ENCODE measurements around the gene ERG. TPM values are rescaled to one million over a fixed set of nuclear protein-coding genes. Genes with fewer than 3 reads are reported as not detected.
A peak's percentile ranks its signal among the peaks of the same experiment; 100 is the strongest.

ERG gene
- total RNA-seq, 1 donor, result 89.1 TPM

DNA sequence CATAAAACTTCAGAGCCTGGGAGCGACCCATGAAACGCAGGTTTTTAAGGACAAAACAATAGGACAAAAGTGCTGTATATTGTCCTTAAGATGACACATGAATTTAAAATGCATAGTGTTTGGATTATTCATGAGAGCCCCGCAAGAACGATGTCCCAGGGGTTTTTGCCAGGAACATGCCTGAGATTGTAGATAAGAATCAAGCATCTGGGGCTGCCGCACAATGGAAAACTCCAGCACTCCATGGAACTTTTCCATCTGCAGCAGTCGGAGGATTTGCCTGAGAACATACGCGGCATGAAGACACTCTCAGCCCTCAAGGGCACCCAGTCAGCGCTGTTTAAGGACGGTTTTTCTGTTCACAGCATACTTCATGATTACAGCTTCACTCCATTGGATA is 5.3 kb upstream of the ERG start:
- no peak for DNase-seq (ENCODE audit: low read depth in 2 of 3, low spot score in 2 of 3)

DNA sequence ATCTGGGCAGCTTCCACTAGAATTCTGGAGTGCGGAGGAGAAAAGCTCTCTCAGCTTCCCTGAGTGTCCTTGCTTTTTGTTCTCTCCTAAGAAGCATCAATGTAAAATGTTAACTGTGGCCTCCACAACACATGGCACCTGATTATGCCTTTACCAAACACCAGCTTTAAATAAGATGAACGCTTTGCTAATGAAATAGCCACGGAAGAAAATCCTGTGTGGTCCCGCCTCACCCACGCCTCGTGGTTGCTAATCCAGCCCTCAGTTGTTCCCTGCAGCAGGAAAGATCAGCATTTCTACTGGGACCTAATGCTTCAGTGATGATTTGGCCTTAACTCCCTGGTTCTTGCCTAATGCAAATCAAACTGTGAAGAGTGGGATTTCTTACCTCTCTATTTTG is 1.8 kb upstream of the ERG start:
- no peak for DNase-seq (ENCODE audit: low read depth in 2 of 3, low spot score in 2 of 3)

DNA sequence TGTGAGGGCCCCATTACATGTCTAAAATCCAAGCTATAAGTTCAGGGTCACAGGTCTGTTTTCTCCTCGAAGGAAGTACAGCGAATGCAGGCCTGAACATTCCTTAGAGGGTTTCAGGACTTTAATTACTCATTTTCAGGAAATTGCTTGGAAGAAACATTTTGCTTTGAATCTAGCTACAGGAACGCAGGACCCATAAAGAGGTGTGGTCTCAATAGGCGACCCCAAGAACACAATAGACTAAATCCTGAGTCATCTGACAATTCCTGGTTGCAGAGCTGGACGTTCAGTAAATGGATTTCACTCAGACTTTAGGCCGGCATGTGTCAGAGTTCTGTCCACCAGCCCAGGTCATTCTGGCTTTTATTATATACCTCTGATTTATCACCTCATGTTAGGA is 1.0 kb upstream of the ERG start:
- no peak for DNase-seq (ENCODE audit: low read depth in 2 of 3, low spot score in 2 of 3)

DNA sequence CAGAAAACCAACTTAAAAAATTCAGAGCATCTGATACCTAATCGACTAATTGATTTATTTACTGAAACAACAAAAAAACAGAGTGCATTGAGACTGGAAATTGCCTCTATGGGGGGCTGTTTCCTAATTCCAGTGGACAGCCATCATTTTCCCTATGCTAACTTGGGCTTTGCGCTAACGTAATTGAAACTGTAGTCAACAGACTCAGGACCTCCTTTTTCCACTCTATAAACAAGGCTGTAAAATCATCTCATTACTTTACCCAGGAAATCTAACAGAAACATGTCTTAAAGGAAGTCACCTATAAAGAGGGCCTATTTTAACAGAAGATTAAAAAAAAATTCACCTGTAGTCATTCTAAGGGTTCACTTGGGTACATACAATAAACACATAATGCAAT is 2.1 kb downstream of the ERG start:
- peak in 1 of 3 donors; percentile 60 for DNase-seq (ENCODE audit: low read depth in 2 of 3, low spot score in 2 of 3)

DNA sequence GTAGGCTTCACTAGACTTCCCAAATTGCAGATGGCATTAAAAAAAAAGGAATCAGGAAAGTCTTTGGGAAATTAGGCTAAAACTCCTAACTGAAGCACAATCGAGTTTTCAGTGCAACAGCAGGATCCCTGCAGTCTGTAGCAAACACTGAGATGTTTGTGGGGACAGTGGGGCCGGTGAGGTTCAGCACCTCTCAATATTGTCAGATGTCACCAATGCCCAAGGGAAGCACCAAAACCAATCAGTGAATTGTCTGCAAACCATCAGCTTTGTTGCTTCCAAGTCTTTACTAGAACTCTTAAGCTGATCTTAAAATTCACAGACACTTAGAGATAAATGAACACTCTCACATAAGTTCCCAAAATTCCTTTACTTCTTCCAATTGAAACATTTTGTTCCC is 2.6 kb downstream of the ERG start:
- peak in 1 of 3 donors; percentile 38 for DNase-seq (ENCODE audit: low read depth in 2 of 3, low spot score in 2 of 3)

DNA sequence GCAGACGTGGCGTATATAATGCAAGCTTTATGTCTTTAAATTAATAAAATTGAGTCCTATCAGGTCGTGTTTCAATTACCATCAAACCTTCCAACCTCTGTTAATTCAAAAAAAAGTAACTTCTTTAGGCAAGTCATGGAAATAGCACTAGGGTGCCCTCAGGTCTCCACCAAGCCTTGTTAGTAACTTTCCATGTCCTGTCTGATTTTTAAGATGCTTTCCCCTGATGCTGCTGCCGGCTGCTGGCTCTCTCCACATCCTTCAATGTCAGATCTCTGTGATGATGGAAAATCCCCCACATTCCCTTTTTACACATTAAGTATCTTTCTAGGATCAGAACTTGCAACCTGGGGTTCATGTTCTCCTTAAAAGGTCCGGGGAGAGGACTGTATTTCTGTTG is 3.0 kb downstream of the ERG start:
- DNase-seq (ENCODE audit: low read depth in 2 of 3, low spot score in 2 of 3), result no peak

DNA sequence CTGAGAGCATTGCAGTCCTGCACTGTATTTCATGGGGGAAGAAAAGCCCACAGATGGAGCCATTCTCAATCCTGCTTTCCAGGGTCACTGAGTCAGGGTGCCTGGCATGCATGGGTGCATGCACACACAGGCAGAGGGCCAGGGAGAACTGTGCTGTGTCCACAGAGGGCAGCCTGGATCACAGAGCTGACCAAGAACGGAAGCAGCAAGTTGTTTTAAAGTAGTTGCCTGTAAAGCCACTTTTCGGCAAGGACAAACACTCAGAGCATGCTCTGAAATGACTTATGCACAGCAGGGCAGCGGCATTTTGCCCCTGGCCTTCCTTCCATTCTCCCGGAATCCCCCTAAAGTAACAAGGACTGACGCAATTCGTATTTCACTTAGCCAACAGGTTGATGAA is 3.6 kb downstream of the ERG start:
- DNase-seq (ENCODE audit: low read depth in 2 of 3, low spot score in 2 of 3), result peak in 1 of 3 donors; percentile 34

DNA sequence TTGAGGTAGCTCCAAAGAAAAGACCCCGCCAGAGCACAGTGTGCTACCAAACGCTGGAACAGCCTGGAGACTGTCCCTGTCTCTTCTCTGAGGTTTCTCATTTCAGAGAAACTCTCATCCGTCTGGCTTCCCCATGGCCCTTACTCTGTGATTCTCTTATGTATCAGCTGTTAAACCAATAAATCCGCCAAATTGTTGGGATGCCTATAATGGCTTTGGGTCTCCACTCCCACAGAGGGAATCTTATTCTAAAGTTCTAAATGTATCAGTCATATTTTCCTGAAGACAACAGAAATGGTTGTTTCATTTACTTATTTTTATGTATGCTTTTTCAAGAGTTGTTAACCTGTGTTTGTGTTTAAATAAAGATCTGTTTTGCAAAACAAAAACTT is 4.0 kb downstream of the ERG start:
- DNase-seq (ENCODE audit: low read depth in 2 of 3, low spot score in 2 of 3), result no peak

DNA sequence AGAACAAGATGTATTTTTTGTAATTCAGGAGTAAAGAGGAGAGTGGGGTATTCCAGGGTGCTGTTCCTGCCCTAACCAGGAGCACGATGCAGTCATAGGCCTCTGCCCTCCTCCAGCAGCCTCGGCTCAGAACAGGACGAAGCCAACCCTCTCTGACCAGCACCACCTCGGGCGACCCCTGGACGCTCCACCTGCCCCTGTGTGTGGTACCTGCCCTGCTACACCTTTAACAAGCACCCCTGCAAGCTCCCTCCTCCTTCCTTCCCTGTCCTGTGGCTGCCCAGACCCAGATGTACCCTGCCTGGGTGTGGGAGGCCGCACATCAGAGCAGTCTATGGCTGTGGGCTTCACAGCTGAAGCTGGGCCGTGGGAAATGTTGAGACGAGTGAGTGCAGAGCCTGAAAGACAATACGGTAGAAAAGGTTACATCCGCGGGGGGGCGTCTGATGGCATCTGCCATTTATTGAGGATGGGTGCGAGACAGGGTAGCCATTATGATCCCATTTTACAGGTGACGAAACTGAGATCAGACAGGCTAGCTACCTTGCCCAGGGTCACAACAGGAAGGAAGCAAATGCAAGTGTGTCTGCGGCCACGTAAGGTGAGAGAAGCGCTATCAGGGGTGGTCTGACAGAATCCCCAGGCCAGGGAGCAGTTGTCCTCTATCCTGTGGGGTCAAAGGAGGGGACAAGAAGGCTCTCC is 4.6 kb downstream of the ERG start:
- no peak for DNase-seq (ENCODE audit: low read depth in 2 of 3, low spot score in 2 of 3)

DNA sequence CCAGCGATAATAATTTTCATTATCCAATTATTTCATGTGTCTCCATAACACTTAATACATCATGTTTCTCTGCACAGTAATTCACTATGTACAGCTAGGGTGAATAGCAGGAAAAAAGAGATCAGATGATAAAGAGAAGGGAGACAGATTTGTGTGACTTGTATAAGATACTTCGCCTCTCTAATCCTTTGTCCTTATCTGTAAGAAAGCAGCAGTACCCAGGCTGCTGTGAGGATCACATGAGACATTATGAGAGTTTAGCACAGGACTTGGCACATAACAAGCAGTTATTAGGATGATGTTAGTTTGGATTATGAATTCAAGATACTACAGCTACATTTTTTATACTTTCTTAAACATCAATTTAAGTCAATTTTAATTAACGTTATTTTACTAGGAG is 6.3 kb downstream of the ERG start:
- DNase-seq (ENCODE audit: low read depth in 2 of 3, low spot score in 2 of 3), result peak in 1 of 3 donors; percentile 31

DNA sequence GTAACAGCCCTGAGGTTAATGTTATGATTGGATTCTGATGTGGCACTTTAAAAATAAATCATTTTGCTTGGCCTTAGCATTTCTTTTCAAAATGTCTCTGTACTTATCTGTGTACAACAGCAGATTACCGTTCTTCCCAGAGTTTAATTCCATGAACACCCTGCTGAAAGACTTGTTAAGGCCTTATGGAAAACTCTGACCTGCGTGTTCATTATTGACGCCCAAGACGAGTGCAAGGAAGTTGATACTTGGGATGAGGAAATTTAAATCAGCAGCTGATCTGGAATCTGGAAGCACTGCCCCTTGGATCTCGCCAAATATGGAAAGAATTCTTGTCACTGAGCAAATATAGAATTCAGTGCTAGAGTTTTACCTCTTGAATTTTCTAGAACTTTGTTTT is 6.7 kb downstream of the ERG start:
- DNase-seq (ENCODE audit: low read depth in 2 of 3, low spot score in 2 of 3), result no peak

DNA sequence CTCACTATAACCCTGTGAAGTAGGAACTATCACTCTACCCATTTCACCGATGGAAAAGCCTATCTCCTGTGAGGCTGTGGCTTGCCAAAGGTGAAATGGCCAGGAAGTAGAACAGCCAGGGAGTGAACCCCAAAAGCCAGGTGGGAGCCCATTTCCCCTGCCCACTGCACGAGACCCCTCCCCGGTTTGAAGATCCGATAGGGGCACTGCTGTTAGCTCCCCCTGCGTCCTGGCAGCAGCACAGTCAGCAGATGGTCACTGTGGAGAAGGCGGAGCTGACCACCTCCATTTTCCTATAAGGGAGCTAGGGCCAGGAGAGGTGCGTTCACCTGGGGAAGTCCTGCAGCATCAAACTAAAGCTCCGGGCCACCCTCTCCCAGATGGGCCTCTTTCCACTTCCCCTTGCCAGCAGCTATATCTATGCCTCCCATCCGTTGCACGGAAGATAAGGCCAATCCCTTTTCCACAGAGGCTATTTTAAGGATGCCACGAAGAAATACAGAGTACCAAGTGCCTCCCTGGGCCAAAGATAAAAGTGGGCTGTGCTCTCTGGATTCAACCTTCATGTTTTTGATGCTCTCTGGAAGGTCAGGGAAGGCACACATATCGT is 7.8 kb downstream of the ERG start:
- no peak for DNase-seq (ENCODE audit: low read depth in 2 of 3, low spot score in 2 of 3)

DNA sequence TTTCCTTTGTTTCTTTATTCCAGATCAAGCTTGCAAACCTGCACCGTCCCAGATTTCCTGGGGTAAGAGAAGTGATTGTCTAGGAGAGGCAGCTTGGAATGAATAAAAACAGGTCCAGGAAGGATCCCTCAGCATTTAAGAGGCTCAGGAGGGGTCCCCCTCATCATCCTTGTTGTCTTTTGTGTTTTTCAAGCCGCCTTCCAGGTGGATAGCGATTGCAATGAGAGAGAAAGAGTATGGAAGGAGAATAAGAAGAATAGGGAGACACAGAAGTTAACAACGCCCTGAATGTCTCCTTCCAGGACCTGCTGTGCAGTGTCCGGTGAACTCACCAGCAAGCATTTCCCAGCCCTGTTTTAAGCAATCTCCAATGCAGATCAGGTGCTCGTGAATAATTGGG is 8.5 kb downstream of the ERG start:
- DNase-seq (ENCODE audit: low read depth in 2 of 3, low spot score in 2 of 3), result no peak

DNA sequence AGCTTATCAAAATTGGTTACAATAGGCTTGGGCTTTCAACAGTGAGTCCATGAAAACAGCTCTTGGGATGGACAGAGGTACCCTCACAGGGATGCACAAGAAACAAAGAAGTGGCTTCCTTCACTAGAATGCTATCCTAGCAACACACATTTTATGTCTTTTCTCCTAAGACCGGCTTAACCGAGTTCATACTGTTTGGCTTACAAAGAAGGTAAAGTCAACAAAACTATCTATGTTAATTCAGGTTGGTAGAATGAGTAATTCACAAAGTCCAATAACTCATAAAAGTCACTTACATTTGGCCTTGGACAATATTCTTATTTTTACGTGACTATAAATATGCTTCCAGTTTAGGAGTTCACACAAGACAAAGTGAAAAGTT is 9.0 kb downstream of the ERG start:
- no peak for DNase-seq (ENCODE audit: low read depth in 2 of 3, low spot score in 2 of 3)

DNA sequence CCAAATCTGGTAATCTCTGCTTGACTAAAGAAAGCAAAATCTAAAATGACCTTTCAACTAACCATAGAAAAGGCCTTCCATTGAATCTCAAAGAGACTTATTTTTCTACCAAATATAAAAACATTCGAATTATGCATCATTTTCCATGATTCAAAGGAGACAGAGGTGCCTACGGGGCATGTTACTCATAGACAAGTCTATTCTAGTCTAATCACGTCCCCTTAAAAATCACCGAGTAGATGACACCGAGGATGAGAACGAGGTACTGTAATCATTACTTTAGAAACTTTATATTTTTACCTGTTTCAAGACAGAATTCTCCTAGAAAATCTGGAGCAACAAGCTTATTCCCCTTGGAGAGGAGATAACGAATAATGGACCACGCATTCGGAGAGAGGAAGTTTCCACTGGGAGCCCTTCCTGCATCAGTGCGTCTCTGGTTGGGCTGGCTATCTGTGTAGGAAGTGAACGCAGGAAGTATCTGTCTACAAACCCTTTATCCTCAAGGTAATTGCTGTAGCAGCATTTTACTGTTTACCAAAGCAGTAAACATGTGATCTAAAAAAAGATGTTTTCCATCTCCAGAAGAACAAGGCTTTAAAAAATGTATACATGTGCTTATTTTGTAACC is 9.5 kb downstream of the ERG start:
- DNase-seq (ENCODE audit: low read depth in 2 of 3, low spot score in 2 of 3), result no peak

DNA sequence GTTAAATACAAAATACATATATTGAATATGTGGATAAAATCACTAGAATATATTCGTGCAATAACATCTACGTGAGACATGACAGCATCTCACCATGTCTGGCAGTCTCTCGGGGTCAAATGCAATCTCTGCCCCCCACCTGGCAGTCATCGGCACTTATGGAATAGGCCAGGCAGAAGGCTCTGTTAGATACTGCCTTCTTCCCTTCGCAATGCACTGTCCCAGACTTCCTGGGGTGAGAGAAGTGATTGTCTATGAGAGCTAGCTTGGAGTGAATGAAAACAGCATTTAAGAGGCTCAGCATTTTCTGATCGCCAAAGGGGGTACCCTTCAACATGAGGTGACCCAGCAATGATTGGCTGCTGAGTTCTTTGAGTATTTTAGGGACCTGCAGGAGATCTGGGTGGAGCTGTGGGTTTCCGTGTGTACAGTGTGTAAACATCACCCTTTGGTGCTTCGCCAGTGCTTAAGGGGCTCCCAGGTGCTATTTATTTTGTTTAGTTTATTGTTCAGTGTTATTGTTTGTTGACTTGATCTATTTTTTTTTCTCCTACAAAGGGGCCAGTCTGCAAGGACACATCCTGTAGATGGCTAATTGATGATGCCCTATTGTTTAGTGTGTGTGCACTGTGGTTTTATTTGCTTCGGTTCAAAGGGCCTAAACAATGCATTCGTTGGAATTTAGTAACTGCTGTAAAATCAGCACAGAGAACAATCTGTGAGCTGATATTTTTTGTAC is 10.2 kb downstream of the ERG start:
- DNase-seq (ENCODE audit: low read depth in 2 of 3, low spot score in 2 of 3), result peak in 1 of 3 donors; percentile 39

DNA sequence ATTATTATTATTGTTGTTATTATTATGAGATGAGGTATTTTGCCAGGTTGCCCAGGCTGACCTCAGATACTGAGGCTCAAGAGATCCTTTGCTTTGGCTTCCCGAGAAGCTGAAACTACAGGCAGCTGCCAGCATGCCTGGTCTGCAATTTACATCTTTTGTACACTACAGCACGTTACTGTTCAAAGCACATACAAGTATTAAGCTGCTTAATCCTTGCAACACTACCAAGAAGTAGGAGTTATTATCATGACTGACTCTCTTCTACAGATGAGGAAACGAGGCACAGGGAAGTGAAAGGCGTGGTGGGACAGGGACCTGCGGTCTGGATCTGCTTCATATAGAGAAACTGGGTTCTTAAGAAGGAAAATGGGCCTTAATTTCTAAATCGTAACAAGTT is 11.6 kb downstream of the ERG start:
- no peak for DNase-seq (ENCODE audit: low read depth in 2 of 3, low spot score in 2 of 3)

DNA sequence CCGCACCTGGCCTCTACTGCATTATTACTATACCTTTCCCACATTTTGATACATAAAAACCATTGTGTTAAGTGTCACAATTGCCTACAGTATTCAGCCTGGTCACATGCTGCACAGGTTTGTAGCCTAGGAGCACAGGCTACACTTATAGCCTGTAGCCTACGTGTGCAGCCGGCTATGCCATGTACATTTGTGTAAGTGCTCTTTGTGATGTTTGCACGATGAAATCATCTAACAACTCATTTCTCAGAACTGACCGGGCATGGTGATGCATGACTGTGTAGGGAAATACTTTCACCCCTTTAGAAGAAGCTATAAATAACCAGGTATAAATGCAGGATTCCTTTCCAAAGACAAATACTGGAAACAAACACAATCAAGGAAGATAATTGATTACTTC is 12.1 kb downstream of the ERG start:
- DNase-seq (ENCODE audit: low read depth in 2 of 3, low spot score in 2 of 3), result no peak

DNA sequence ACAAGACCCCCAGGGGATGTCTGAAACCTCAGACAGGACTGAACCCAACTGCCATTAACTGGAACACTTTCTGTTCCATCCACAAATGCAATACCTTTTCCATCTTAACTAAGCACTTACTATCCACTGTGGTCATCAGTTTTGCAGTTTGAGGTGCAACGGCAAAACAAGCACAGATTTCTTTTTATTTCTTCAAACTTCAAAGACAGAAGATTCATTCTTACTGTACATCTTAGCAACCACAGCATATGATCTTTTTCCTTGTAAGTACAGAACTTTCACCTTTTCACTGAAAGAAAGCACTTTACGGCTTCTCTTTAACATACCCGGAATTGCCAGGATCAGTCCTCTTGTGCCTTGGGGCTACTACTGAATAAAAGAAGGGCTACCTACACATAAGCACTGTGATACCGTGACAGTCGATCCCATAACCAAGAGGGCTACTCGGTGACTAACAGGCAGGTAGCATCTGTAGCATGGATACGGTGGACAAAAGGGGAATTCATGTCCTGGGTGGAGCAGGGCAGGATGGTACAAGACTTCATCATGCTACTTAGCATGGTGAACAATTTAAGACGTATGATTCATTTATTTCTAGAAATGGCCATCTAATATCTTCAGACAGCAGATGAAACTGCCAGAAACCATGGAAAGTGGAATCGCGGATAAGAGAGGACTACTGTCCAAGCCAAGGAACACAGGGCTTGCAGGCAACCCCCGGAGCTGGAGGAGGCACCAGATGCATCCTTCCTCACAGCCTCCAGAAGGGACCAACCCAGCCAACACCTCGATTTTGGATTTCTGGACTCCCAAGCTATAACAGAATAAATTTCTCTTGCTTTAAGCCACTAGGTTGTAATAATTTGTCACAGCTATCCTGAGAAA is 18.4 kb downstream of the ERG start:
- peak in 1 of 3 donors; percentile 42 for DNase-seq (ENCODE audit: low read depth in 2 of 3, low spot score in 2 of 3)

DNA sequence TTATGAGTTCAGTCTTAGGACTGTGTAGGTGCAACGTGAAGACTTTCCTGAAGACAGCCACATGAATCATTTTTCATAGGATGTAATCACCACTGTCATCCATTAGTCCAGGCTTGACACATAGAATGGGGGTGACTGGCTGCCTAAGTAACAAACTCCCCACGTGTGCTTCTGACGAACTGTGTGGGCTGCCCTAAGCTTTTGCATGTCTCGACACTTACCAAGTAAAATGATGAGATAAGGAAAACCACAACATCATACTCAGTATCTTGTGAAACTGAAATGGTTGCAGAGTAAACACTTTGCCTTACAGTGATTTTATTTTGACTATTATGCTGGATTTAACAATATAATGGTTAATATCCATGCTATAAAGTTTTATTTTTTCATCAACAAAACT is 19.5 kb downstream of the ERG start:
- DNase-seq (ENCODE audit: low read depth in 2 of 3, low spot score in 2 of 3), result peak in 1 of 3 donors; percentile 52

DNA sequence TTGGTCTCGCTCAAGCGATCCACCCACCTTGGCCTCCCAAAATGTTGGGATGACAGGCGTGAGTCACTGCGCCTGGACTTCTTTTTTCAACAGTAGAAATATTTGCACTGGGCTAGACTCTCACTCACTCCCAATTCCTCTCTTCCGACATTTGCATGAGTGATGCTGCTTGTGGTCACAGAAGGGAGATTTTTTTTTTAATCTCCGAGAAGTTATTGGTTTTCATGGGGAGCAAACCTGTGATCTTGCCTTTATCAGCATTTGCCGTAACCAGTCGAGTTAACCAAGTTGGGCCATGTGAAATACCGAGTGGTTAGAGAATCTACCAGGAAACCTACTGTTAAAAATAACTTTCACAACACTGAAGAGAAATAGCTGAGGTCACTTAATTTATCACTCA is 21.1 kb downstream of the ERG start:
- DNase-seq (ENCODE audit: low read depth in 2 of 3, low spot score in 2 of 3), result peak in 2 of 3 donors; percentile 76 to 87
